GM18508 (cell line): ENCODE measurements around the gene GOLGA8H.
"Not testable (repeated sequence)": the region's sequence is repeated elsewhere in the genome, so short reads cannot be mapped to it uniquely, and the experiment has no call there.

Experiments
- ATAC-seq: cut with Tn5 transposase; IDR thresholded peaks from one replicate; pipeline ENCODE4 v1.9.1; 2021; ENCODE audit warnings: moderate number of reproducible peaks; ENCODE audit not compliant: insufficient read depth, unreplicated experiment

Gene GOLGA8H

GRCh38 chr15:30603796-30604195, at the start of gene GOLGA8H:
Gene GOLGA8H (plus strand): TSS chr15:30604028. CDS start chr15:30604126, 98 bp downstream.
- ATAC-seq, result not testable (repeated sequence)

GRCh38 chr15:30566949-30567348, 36.9 kb upstream of the GOLGA8H start:
- not testable (repeated sequence) for ATAC-seq

- ATAC-seq, result not testable (repeated sequence)
Measured at GRCh38 chr15:30573012-30573491, 30.8 kb upstream of the GOLGA8H start.

- not testable (repeated sequence) for ATAC-seq
Measured at GRCh38 chr15:30579394-30579970, 24.3 kb upstream of the GOLGA8H start.

- ATAC-seq, result not testable (repeated sequence)
Measured at GRCh38 chr15:30580716-30581115, 23.1 kb upstream of the GOLGA8H start.

- not testable (repeated sequence) for ATAC-seq
Measured at GRCh38 chr15:30598953-30599352, 4.9 kb upstream of the GOLGA8H start.

- not testable (repeated sequence) for ATAC-seq
Measured at GRCh38 chr15:30612271-30612670, 8.4 kb downstream of the GOLGA8H start.

GRCh38 chr15:30621342-30621741, 17.5 kb downstream of the GOLGA8H start:
- not testable (repeated sequence) for ATAC-seq

- ATAC-seq, result peak; percentile 72
Measured at GRCh38 chr15:30625436-30626193, 21.8 kb downstream of the GOLGA8H start, which contains the start of gene ARHGAP11B. Gene ARHGAP11B (plus strand): TSS chr15:30626128.

GRCh38 chr15:30626194-30626565, 22.4 kb downstream of the GOLGA8H start:
- not testable (repeated sequence) for ATAC-seq

GRCh38 chr15:30626632-30627031, 22.8 kb downstream of the GOLGA8H start:
- ATAC-seq, result not testable (repeated sequence)

- peak; percentile 85 for ATAC-seq
Measured at GRCh38 chr15:30650012-30650929, 46.4 kb downstream of the GOLGA8H start.

- ATAC-seq, result not testable (repeated sequence)
Measured at GRCh38 chr15:30661154-30661553, 57.3 kb downstream of the GOLGA8H start.
